ENCODE data around the gene CREBBP.

DNA sequence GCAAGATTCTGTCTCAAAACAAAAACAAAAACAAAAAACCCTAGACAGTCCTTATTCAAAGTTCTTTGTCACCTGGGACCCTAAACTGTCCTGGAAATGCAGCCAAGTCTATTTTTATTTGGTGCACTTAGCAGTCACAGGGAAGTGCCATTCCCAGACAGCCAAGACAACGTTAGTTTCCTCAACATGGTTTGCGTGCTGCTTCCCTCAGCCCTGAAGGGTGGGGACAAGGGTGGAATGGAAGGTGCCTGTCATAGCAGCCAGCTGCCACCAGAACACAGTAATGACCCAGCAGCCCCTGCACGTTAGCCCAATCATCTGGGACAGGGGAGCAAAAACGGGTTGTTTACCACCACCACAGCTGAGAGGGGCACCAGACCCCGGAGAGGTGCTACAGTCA lies 16.9 kb downstream of the CREBBP start:
- TF ChIP-seq, protein P1, sequence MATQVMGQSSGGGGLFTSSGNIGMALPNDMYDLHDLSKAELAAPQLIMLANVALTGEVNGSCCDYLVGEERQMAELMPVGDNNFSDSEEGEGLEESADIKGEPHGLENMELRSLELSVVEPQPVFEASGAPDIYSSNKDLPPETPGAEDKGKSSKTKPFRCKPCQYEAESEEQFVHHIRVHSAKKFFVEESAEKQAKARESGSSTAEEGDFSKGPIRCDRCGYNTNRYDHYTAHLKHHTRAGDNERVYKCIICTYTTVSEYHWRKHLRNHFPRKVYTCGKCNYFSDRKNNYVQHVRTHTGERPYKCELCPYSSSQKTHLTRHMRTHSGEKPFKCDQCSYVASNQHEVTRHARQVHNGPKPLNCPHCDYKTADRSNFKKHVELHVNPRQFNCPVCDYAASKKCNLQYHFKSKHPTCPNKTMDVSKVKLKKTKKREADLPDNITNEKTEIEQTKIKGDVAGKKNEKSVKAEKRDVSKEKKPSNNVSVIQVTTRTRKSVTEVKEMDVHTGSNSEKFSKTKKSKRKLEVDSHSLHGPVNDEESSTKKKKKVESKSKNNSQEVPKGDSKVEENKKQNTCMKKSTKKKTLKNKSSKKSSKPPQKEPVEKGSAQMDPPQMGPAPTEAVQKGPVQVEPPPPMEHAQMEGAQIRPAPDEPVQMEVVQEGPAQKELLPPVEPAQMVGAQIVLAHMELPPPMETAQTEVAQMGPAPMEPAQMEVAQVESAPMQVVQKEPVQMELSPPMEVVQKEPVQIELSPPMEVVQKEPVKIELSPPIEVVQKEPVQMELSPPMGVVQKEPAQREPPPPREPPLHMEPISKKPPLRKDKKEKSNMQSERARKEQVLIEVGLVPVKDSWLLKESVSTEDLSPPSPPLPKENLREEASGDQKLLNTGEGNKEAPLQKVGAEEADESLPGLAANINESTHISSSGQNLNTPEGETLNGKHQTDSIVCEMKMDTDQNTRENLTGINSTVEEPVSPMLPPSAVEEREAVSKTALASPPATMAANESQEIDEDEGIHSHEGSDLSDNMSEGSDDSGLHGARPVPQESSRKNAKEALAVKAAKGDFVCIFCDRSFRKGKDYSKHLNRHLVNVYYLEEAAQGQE (IDR thresholded peaks at IDR 0.05; ENCODE audit: unreplicated experiment) = no peak
- TF ChIP-seq, protein P2, sequence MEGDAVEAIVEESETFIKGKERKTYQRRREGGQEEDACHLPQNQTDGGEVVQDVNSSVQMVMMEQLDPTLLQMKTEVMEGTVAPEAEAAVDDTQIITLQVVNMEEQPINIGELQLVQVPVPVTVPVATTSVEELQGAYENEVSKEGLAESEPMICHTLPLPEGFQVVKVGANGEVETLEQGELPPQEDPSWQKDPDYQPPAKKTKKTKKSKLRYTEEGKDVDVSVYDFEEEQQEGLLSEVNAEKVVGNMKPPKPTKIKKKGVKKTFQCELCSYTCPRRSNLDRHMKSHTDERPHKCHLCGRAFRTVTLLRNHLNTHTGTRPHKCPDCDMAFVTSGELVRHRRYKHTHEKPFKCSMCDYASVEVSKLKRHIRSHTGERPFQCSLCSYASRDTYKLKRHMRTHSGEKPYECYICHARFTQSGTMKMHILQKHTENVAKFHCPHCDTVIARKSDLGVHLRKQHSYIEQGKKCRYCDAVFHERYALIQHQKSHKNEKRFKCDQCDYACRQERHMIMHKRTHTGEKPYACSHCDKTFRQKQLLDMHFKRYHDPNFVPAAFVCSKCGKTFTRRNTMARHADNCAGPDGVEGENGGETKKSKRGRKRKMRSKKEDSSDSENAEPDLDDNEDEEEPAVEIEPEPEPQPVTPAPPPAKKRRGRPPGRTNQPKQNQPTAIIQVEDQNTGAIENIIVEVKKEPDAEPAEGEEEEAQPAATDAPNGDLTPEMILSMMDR (conservative IDR thresholded peaks at IDR 0.05; ENCODE audit: low read depth in 2 of 2) = no peak
- TF ChIP-seq EZH2 (IDR thresholded peaks at IDR 0.05; ENCODE audit: low read depth, unreplicated experiment) (no peak), STAT1 (IDR thresholded peaks at IDR 0.05; ENCODE audit: unreplicated experiment) (no peak), POLR2AphosphoS5 (IDR thresholded peaks at IDR 0.05; ENCODE audit: low read depth) (no peak), NANOG (IDR thresholded peaks at IDR 0.05; ENCODE audit: borderline replicate concordance) (no peak), EZH2phosphoT487 (IDR thresholded peaks at IDR 0.05; ENCODE audit: unreplicated experiment) (no peak), CREB1 (CRISPR knock-in tag; IDR thresholded peaks at IDR 0.05; ENCODE audit: low read depth) (no peak), JUNB (IDR thresholded peaks at IDR 0.05; ENCODE audit: unreplicated experiment) (no peak), ZNF462 (CRISPR knock-in tag; IDR thresholded peaks at IDR 0.05) (no peak), ZNF331 (CRISPR knock-in tag; IDR thresholded peaks at IDR 0.05; ENCODE audit: low read depth) (no peak)
- TF ChIP-seq, protein P3, sequence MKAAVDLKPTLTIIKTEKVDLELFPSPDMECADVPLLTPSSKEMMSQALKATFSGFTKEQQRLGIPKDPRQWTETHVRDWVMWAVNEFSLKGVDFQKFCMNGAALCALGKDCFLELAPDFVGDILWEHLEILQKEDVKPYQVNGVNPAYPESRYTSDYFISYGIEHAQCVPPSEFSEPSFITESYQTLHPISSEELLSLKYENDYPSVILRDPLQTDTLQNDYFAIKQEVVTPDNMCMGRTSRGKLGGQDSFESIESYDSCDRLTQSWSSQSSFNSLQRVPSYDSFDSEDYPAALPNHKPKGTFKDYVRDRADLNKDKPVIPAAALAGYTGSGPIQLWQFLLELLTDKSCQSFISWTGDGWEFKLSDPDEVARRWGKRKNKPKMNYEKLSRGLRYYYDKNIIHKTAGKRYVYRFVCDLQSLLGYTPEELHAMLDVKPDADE (IDR thresholded peaks at IDR 0.05) = no peak
